ENCODE data around the gene SYT12.
A peak's percentile ranks its signal among the peaks of the same experiment; 100 is the strongest.
"Not testable (repeated sequence)": the region's sequence is repeated elsewhere in the genome, so short reads cannot be mapped to it uniquely, and the experiment has no call there.

The SYT12 gene

DNA sequence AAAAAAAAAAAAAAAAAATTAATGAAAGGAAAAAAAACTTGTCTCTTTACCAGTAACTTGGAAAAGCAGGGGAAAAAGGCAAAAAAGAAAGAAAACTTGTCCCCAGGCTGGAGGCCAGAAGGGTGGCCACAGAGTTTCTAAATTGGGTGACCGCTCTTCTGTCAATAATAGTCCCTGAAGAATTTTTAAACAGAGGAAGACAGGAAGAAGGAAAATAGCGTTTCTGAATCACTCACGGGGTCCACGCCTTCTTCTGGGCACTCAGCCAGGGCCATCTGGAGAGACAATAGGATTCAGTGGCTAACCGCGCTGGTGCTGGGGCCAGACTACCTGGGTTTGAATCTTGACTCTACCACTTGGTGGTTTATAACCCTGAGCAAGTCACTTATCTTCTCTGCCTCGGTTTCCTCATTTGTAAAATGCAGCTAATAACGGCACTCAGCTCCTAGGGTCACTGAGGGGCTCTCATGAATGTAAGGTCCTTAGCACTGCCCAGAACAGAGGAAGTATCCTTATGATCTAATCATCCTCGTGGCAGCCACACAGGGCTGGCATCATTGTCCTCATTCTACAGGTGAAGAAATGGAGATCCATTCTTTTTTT lies 40.9 kb upstream of the SYT12 start:
- H3K9me3 ChIP-seq (ENCODE audit: control insufficient read depth, low read length): no peaks in the 10 kb centered on the region
- H3K36me3 ChIP-seq (ENCODE audit: control insufficient read depth, insufficient read depth, low read length): no peaks in the 10 kb centered on the region
- no peak overlapping the region for H3K4me3 ChIP-seq (ENCODE audit: extremely low read depth, insufficient read depth, low read length, poor library complexity, severe bottlenecking)
- WGBS, 2 experiments (ENCODE audit: insufficient coverage in 2 of 2): 87 to 91% methylated on average over 8 to 9 of the region's 9 CpGs
- no peaks in the 10 kb centered on the region for H3K4me1 ChIP-seq (ENCODE audit: control insufficient read depth, insufficient read depth, low read length, poor library complexity, severe bottlenecking)
- no peak overlapping the region for H3K27ac ChIP-seq (ENCODE audit: low read depth, low read length, severe bottlenecking)

DNA sequence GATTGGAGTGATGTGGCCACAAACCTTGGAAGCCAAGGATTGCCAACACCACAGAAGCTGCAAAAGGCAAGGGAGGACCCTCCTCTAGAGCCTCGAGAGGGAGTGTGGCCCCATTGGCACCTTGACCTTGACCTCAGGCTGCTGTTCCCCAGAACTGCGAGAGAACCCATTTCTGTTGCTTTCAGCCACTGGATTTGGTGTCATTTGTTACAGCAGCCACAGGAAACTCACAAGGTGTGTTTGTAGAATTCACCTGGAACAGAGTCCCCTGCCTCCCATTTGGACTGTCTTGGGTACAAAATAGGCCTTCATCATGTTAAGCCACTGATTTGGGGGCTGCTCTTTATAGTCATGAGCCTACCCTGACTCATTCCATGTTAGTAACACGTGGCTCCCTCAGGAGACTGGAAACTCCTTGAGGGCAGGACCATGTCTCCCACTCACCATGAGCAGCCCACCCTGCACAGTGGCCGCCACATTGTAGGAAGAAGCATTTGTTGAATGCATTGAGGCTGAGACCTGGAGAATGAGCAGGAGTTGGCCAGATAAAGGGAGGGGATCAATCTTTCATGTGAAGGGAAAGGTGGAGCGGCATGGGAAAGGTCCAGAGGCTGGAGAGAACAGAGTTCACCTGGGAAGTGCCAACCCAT lies 39.5 kb upstream of the SYT12 start:
- no peaks in the 10 kb centered on the region for H3K9me3 ChIP-seq (ENCODE audit: control insufficient read depth, low read length)
- WGBS, 2 experiments (ENCODE audit: insufficient coverage in 2 of 2): 97 to 98% methylated on average over 3 to 4 of the region's 5 CpGs
- no peaks in the 10 kb centered on the region for H3K36me3 ChIP-seq (ENCODE audit: control insufficient read depth, insufficient read depth, low read length)
- H3K4me1 ChIP-seq (ENCODE audit: control insufficient read depth, insufficient read depth, low read length, poor library complexity, severe bottlenecking): peaks cover 7% of the 10 kb centered on the region
- no peak overlapping the region for H3K27ac ChIP-seq (ENCODE audit: low read depth, low read length, severe bottlenecking)
- no peak overlapping the region for H3K4me3 ChIP-seq (ENCODE audit: extremely low read depth, insufficient read depth, low read length, poor library complexity, severe bottlenecking)

GRCh38 chr11:66985508-66986177 lies 37.3 kb upstream of the SYT12 start:
- WGBS, 2 experiments (ENCODE audit: insufficient coverage in 2 of 2): 83 to 93% methylated on average over 7 to 8 of the region's 8 CpGs

DNA sequence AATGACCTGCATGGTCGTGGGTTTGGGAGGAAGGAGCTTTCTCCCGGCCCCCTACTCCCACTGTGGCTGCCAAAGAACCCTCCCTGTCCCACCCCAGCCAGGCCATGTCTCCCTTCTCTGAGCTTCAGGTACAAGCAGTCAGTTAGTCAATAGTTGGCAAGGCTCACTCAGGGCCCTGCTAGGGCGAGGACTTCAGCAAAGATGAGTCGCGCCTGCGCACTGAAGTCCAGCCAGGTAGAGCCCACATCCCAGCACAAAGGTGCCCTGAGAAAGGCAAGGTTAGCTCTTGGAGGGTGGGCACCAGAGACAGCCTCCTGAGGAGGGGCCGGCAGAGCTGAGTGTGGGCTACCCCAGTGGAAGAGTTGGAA lies 36.8 kb upstream of the SYT12 start:
- Histone ChIP-seq H3K4me3 (ENCODE audit: extremely low read depth, insufficient read depth, low read length, poor library complexity, severe bottlenecking) (no peak overlapping the region), H3K9me3 (ENCODE audit: control insufficient read depth, low read length) (no peaks in the 10 kb centered on the region), H3K4me1 (ENCODE audit: control insufficient read depth, insufficient read depth, low read length, poor library complexity, severe bottlenecking) (peaks cover 7% of the 10 kb centered on the region), H3K27ac (ENCODE audit: low read depth, low read length, severe bottlenecking) (no peak overlapping the region), H3K36me3 (ENCODE audit: control insufficient read depth, insufficient read depth, low read length) (no peaks in the 10 kb centered on the region)
- WGBS, 2 experiments (ENCODE audit: insufficient coverage in 2 of 2): 90 to 94% methylated on average over 7 of the region's 7 CpGs

More at GRCh38 chr11:66985508-66986177, 37.3 kb upstream of the SYT12 start:
- Histone ChIP-seq H3K27ac (ENCODE audit: low read depth, low read length, severe bottlenecking) (no peak overlapping the region), H3K4me1 (ENCODE audit: control insufficient read depth, insufficient read depth, low read length, poor library complexity, severe bottlenecking) (peaks cover 7% of the 10 kb centered on the region), H3K9me3 (ENCODE audit: control insufficient read depth, low read length) (no peaks in the 10 kb centered on the region), H3K4me3 (ENCODE audit: extremely low read depth, insufficient read depth, low read length, poor library complexity, severe bottlenecking) (no peak overlapping the region), H3K36me3 (ENCODE audit: control insufficient read depth, insufficient read depth, low read length) (no peaks in the 10 kb centered on the region)

- H3K4me3 ChIP-seq (ENCODE audit: extremely low read depth, insufficient read depth, low read length, poor library complexity, severe bottlenecking): no peak overlapping the region
- no peaks in the 10 kb centered on the region for H3K36me3 ChIP-seq (ENCODE audit: control insufficient read depth, insufficient read depth, low read length)
- H3K27ac ChIP-seq (ENCODE audit: low read depth, low read length, severe bottlenecking): no peak overlapping the region
- 62 to 73% methylated on average over 1 to 5 of the region's 6 CpGs for WGBS, 2 experiments (ENCODE audit: insufficient coverage in 2 of 2)
- H3K9me3 ChIP-seq (ENCODE audit: control insufficient read depth, low read length): no peaks in the 10 kb centered on the region
- peaks cover 7% of the 10 kb centered on the region for H3K4me1 ChIP-seq (ENCODE audit: control insufficient read depth, insufficient read depth, low read length, poor library complexity, severe bottlenecking)
Observed at GRCh38 chr11:66987158-66987620, 35.7 kb upstream of the SYT12 start.

DNA sequence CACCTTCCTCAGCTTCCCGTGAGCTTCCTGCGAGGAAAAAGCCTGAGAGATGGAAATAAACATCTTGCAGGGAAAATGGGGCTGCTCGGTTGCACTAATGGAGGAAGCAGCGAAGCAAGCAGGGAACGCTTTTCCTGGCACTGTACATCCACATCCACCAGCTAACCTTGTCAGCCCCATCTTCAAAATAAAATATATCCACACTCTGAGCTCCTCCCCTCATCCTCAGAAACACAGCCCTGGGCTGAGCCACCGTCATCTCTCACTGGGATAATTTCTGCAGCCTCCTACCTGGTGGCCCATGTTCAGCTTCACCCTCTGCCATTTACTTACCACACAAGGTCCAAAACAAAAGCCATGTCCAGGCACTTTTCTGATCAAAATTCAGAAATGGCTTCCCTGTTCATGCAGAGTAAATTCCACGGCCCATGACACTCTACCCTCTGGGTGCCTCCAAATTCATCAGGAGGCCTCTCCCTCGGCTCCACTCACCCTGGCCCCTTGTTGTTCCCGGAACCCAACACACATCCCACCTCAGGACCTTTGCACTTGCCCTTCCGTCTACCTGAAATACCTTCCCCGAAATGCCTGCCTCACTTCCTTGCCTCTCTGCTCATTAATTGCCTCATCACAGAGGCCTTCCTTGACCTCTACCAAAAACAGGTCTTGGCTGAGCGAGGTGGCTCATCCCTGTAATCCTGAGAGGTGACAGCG lies 34.9 kb upstream of the SYT12 start:
- Histone ChIP-seq H3K4me1 (ENCODE audit: control insufficient read depth, insufficient read depth, low read length, poor library complexity, severe bottlenecking) (peaks cover 7% of the 10 kb centered on the region), H3K27ac (ENCODE audit: low read depth, low read length, severe bottlenecking) (no peak overlapping the region), H3K4me3 (ENCODE audit: extremely low read depth, insufficient read depth, low read length, poor library complexity, severe bottlenecking) (no peak overlapping the region), H3K36me3 (ENCODE audit: control insufficient read depth, insufficient read depth, low read length) (no peaks in the 10 kb centered on the region), H3K9me3 (ENCODE audit: control insufficient read depth, low read length) (no peaks in the 10 kb centered on the region)
- 90 to 92% methylated on average over 9 to 12 of the region's 13 CpGs for WGBS, 2 experiments (ENCODE audit: insufficient coverage in 2 of 2)

- H3K9me3 ChIP-seq (ENCODE audit: control insufficient read depth, low read length); H3K4me1 ChIP-seq (ENCODE audit: control insufficient read depth, insufficient read depth, low read length, poor library complexity, severe bottlenecking); H3K4me3 ChIP-seq (ENCODE audit: extremely low read depth, insufficient read depth, low read length, poor library complexity, severe bottlenecking); H3K36me3 ChIP-seq (ENCODE audit: control insufficient read depth, insufficient read depth, low read length); H3K27ac ChIP-seq (ENCODE audit: low read depth, low read length, severe bottlenecking): not testable (repeated sequence)
- WGBS, 2 experiments (ENCODE audit: insufficient coverage in 2 of 2): 93 to 95% methylated on average over 11 to 23 of the region's 28 CpGs
Observed at GRCh38 chr11:66988741-66989140, 34.2 kb upstream of the SYT12 start.

DNA sequence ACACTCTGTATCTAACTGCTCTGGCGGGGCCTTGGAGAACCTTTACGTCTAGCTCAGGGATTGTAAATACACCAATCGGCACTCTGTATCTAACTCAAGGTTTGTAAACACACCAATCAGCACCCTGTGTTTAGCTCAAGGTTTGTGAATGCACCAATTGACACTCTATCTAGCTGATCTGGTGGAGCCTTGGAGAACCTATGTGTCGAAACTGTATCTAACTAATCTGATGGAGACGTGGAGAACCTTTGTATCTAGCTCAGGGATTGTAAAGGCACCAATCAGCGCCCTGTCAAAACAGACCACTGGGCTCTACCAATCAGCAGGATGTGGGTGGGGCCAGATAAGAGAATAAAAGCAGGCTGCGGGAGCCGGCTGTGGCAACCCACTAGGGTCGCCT lies 33.6 kb upstream of the SYT12 start:
- H3K9me3 ChIP-seq (ENCODE audit: control insufficient read depth, low read length); H3K4me1 ChIP-seq (ENCODE audit: control insufficient read depth, insufficient read depth, low read length, poor library complexity, severe bottlenecking); H3K4me3 ChIP-seq (ENCODE audit: extremely low read depth, insufficient read depth, low read length, poor library complexity, severe bottlenecking); H3K36me3 ChIP-seq (ENCODE audit: control insufficient read depth, insufficient read depth, low read length); H3K27ac ChIP-seq (ENCODE audit: low read depth, low read length, severe bottlenecking): not testable (repeated sequence)
- 91 to 95% methylated on average over 6 to 9 of the region's 9 CpGs for WGBS, 2 experiments (ENCODE audit: insufficient coverage in 2 of 2)

GRCh38 chr11:66992041-66992440 lies 30.9 kb upstream of the SYT12 start:
- no peaks in the 10 kb centered on the region for H3K9me3 ChIP-seq (ENCODE audit: control insufficient read depth, low read length)
- no peaks in the 10 kb centered on the region for H3K36me3 ChIP-seq (ENCODE audit: control insufficient read depth, insufficient read depth, low read length)
- peaks cover 12% of the 10 kb centered on the region for H3K4me1 ChIP-seq (ENCODE audit: control insufficient read depth, insufficient read depth, low read length, poor library complexity, severe bottlenecking)
- H3K27ac ChIP-seq (ENCODE audit: low read depth, low read length, severe bottlenecking): no peak overlapping the region
- H3K4me3 ChIP-seq (ENCODE audit: extremely low read depth, insufficient read depth, low read length, poor library complexity, severe bottlenecking): no peak overlapping the region
- WGBS, 2 experiments (ENCODE audit: insufficient coverage in 2 of 2): no CpG with 5 or more reads among the region's 2 CpGs

DNA sequence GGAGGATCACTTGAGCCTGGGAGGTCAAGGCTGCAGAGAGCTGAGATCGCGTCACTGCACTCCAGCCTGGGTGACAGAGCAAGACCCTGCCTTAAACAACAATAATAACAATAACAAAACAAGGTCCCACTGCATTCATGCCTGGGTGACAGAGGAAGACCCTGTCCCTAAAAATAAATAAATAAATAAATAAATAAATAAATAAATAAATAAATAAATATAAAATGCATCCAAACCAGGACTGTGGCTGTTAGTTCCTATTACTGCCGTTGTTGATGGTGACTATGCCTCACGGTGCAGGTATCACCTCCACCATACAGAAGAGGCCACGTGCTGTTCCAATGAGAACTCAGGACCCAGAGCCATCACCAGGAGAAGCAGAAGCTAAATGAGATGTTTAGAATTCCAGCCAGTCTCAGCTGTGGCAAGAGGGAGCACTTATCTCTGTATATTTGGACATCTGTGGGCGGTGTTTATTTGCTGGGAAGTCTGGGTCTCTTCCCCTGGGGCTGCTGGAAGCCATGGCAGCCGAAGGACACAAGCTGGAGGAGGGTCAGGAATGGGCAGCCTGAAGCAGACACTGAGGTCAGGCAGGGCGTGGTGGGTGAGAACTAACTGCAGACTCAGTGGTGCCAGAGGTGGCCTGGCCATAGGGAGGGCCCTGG lies 26.2 kb upstream of the SYT12 start:
- Histone ChIP-seq H3K9me3 (ENCODE audit: control insufficient read depth, low read length) (no peaks in the 10 kb centered on the region), H3K36me3 (ENCODE audit: control insufficient read depth, insufficient read depth, low read length) (no peaks in the 10 kb centered on the region), H3K4me3 (ENCODE audit: extremely low read depth, insufficient read depth, low read length, poor library complexity, severe bottlenecking) (no peak overlapping the region), H3K4me1 (ENCODE audit: control insufficient read depth, insufficient read depth, low read length, poor library complexity, severe bottlenecking) (peaks cover 8% of the 10 kb centered on the region), H3K27ac (ENCODE audit: low read depth, low read length, severe bottlenecking) (peak overlapping the region; percentile 49)
- 85 to 95% methylated on average over 4 to 7 of the region's 8 CpGs for WGBS, 2 experiments (ENCODE audit: insufficient coverage in 2 of 2)
